Tibial nerve (tissue), 3 donors: ENCODE data around the gene PPP1R7.

ENCODE experiments used
- POLR2A ChIP-seq, 2 donors: fragments of 450-650 bp; IDR thresholded peaks; one replicate each; pipeline ENCODE4 v1.6.1; 2017; ENCODE audit warnings: antibody characterized with exemption in 2 of 2, mild to moderate bottlenecking in 2 of 2, moderate library complexity in 2 of 2
- TF ChIP-seq, protein P1 (sequence below), 5 experiments: fragments of 200-600 bp in 3 of 5; fragments of 450-650 bp in 2 of 5; sonication (generic) in 3 of 5; IDR thresholded peaks; one replicate each; pipeline ENCODE4 v1.5.1; 2016 to 2019; ENCODE audit warnings: antibody characterized with exemption in 5 of 5, mild to moderate bottlenecking in 3 of 5, moderate library complexity in 2 of 5

DNA sequence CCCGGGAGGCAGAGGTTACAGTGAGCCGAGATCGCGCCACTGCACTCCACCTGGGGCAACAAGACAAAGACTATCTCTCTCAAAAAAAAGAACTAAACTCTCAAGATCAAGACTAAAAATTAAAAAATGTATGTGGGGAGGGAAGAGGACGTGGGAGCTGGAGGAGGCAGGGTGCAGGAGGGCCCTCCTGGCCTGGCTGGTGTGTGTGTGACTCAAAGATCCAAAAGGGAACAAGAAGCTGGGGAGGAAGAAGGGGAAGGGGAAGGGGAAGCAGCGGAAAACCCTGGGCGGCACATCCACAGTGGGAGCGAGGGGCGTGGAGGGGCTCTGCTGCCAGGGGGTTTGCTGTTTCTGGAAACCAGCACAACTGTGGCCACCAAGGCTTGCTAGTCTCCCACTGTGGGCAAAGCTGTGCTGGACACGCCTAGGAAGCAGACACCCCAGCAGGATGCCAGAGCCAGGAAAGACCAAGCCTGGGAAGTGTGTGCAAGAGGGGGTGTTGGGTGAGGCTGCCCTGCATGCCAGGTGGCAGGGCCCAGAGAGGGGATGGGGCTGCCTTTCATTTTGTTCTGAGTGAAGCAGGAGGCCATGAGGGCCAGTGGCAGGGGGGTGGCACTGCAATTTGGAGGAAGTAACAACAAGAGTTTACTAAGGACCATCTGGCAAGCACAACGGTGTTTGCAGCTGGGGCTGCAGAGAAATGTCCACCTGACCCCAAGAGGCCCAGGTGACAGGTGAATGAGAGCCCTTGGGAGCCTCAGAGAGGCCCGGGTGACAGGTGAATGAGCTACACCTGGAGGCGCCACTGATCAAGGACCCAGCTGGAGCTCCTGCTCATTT, 82.7 kb downstream of the PPP1R7 start:
- TF ChIP-seq, protein P1, sequence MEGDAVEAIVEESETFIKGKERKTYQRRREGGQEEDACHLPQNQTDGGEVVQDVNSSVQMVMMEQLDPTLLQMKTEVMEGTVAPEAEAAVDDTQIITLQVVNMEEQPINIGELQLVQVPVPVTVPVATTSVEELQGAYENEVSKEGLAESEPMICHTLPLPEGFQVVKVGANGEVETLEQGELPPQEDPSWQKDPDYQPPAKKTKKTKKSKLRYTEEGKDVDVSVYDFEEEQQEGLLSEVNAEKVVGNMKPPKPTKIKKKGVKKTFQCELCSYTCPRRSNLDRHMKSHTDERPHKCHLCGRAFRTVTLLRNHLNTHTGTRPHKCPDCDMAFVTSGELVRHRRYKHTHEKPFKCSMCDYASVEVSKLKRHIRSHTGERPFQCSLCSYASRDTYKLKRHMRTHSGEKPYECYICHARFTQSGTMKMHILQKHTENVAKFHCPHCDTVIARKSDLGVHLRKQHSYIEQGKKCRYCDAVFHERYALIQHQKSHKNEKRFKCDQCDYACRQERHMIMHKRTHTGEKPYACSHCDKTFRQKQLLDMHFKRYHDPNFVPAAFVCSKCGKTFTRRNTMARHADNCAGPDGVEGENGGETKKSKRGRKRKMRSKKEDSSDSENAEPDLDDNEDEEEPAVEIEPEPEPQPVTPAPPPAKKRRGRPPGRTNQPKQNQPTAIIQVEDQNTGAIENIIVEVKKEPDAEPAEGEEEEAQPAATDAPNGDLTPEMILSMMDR (IDR thresholded peaks at IDR 0.05): no peak
- TF ChIP-seq POLR2A (IDR thresholded peaks at IDR 0.05): no peak
